NCI-H128 (cell line): ENCODE measurements around the gene ZNF480.
"Not testable (repeated sequence)": the region's sequence is repeated elsewhere in the genome, so short reads cannot be mapped to it uniquely, and the experiment has no call there.

Source experiments
- DNase-seq: peaks from one replicate; lab custom pipeline; 2025; ENCODE audit not compliant: unreplicated experiment; lab: John Stamatoyannopoulos, UW

ZNF480 gene

DNA sequence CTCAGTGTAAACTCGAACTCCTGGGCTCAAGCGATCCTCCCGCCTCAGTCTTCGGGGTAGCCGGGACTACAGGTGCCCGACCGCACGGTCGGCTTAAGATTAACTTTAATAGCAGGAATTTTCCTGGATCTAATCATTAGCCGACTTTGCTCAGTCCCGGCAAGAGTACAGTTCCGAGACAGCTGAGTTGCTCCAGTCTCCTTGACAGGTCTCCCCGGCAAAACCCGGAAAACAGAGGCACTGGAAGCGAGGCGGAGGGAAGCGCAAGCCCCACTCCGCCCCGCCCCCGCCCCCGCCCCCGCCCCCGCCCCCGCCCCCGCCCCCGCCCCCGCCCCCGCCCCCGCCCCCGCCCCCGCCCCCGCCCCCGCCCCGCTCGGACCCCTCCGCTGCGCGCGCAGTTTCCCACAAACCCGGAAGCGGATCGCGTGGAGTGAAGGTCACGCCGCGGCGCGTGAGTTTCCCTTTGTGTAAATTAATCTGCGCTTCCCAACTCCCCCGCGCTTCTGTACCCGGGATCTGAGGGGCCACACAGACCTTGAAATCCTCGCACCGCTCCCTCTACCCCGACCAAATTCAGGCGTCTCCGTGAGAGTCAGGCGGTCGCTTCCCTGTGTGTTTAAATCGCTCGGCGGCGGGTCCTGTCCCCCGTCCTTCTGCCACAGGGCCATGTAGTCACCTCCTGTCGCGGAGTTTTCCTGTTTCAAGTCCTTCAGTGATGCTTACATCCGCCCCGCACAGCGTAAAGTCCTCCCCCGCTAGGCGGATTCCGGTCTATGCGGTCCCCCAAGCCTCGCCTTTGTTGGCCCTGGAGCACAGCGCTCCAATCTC lies at the start of gene ZNF480:
TSS of gene ZNF480 (plus strand) at position 397 of the 828 bp plus-strand sequence. CDS start 3,244 bp downstream, outside the sequence.
- DNase-seq, result peak; percentile 59

DNA sequence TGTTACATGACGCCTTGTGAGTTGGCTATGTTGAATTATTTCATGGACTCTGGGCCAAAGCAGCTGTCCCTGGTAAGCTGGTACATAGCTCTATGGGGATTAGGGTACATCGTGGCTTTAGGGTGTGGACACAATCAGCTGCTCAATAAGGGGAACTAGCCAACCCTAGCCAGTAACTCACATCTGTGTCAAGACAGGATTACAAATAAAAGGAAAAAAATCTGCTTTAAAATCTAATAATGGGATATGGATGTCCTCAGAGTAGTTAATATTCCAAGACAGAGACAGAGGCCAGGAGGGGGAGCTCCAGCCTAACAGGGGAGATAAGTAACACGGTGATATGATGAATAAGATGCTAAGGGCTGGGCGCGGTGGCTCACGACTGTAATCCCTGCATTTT lies 48.7 kb upstream of the ZNF480 start:
- DNase-seq, result no peak

DNA sequence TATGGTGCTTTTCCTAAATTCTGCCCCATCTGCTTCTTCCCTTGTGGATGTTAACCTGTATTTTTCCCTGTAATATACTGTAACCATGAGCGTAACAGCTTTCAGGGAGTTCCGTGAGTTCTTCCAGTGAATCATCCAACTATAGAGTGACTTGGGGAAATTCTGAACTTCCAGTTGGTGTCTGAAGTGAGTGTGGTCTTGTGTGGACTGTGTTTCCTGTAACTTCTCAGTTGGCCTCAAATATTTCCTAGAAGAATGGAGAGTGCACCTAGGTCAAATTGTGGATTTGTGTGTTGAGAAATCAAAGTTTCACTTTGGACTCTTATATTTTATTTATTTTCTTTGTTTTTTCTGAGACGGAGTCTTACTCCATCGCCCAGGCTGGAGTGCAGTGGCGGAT lies 38.5 kb upstream of the ZNF480 start:
- DNase-seq, result no peak

DNA sequence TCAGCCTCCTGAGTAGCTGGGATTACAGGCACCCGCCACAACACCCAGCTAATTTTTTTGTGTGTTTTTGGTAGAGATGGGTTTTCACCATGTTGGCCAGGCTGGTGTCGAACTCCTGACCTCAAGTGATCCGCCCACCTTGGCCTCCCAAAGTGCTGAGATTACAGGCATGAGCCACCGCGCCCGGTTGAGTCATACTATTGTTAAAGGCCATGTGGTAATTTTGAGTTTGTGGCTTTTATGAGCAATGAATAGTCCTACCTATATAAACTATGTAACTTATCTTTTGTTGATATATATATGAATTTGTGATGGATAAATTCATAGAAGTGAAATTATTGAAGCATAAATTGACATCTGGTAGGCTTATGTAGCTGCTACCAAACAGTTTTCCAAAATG lies 31.4 kb upstream of the ZNF480 start:
- not testable (repeated sequence) for DNase-seq

DNA sequence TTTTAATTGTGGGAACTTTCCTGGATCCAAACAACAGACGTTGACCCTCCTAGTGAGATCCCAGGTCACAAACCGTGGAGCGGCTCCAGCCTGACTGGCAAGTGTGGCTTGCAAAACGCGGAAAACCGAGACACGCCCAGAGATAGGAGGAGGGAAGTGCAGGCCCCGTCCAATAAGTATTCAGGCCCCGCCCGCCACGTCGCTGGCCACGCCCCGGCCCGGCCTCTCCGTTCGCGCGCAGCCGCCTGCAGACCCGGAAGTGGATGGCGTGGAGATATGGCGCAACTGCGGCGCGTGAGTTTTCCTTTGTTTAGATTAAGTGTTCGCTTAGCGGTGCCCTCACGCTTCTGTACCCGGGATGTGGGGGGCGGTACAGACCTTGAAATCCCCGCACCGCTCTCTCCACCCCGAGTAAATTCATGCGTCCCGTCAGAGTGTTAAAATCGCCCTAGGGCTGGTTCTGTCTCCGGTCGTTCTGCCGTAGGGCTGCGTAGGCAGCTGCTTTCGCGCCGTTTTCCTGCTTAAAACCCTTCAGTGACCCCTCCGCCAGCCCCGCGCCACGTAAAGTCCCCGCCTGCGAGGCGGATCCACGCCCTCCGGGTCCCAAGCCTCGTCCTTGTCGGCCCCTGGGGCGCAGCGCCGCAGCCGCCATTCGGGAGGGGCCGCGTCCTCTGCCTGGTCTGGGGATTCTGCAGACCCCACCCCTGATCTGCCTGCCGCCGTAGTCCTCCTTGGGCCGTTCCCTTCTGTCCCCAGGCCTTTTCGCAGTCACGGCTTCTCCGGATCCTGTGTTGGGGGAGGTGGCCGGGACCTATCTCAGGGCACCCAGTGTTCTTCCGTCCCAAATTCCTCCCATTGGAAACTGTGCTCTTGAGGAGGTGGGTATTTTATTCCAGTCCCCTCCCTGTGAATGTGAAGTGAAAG lies 27.4 kb upstream of the ZNF480 start, which contains the start of gene ZNF766:
TSS of gene ZNF766 (plus strand) at position 250 of the 924 bp plus-strand sequence. CDS start at position 277, 27 bp downstream.
- DNase-seq, result peak; percentile 92

DNA sequence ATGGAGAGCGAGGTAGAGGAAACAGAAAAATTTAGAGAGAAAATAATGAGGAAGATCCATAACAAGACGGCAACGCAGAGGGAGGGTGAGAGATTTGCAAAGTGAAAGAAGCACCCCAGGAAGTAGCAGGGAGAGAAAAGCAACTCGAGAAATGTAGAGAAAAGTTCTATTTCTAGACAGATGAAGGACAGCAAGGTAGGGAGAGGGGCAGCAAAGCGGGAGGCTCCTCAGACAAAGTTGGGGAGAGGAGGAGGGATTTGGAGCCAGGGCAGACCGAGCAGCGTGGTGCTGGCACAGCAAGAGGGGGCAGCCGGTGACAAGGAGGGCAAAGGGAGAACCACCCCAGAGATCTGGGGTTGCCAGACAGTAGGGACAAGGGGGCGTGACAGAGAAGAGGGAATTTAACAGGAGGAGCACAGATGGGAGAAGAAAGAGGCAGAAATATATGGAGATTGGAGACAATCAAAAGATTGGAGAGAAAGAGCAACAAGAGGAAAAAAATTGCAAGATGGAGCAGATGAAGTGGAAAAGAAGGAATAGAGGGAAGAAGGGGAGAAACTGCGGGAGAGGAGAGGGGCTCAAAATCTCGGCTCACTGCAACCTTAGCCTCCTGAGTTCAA lies 26.6 kb upstream of the ZNF480 start:
- no peak for DNase-seq

DNA sequence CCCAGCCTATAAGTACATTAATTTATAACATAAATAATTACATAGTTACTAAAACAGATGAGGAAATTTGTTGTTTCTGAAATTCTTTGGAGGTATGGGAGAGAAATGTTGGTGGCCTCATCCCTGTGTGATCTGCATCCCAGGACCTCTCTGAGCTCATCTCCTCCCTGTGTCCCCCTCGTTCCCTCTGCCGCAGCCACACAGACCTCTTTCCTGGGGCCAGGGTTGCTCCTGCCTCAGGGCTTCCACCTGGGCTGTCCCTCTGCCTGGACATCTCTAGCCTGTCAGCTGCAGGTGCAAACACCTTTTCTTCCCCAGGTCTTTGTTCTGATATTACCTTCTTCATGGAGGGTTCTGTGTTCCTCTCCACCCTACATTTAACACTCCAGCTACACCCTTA lies 23.7 kb upstream of the ZNF480 start:
- DNase-seq, result no peak

DNA sequence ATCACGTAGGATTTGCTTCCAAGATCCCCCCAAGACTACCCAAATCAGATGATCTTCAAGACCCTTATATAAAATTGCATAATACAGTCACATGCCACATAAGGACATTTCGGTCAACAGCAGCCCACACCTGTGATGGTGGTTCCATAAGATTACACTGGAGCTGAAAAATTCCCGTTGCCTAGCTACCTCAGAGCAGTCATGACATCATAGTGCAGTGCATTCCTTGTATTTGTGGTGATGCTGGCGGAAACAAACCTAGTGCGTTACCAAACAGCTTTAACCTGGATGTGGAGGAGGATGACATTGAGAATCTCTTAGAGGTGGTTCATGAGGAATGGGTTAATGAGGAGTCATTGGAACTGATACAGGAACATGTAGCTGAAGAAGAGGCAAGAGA lies 22.8 kb upstream of the ZNF480 start:
- DNase-seq, result no peak

DNA sequence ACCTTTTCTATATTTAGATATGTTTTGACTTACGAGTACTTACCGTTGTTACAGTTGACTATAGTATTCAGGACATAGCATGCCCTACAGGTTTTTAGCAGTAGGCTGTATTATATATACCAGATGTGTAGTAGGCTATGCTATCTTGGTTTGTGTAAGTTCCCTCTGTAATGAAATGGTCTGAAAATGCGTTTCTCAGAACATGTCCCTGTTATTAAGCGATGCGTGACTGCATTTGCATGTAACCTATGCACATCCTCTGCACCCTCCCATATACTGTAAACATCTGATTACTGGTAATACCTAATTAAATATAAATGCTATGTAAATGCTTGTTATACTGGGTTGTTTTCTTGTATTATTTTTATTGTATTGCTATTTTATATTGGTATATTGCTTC lies 21.0 kb upstream of the ZNF480 start:
- DNase-seq, result no peak

DNA sequence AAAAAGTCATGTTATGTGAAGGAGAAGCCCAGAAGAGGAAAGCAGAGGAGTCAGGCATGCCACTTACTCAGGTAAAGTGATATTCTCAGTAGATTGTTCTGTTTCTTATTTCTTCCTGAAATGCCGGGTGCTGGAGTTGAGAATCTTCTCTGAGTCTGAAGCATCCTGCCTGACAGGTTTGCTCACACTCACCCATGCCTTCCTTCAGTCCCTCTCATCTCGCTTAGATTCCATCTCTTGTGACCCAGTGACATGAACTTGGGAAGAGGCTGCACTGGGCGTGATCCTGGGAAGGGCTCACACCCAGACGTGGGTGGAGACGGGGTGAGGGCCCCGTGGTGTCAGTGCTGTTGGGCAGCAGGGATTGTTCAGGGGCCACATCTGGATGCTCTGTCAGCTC lies 19.5 kb upstream of the ZNF480 start:
- no peak for DNase-seq

DNA sequence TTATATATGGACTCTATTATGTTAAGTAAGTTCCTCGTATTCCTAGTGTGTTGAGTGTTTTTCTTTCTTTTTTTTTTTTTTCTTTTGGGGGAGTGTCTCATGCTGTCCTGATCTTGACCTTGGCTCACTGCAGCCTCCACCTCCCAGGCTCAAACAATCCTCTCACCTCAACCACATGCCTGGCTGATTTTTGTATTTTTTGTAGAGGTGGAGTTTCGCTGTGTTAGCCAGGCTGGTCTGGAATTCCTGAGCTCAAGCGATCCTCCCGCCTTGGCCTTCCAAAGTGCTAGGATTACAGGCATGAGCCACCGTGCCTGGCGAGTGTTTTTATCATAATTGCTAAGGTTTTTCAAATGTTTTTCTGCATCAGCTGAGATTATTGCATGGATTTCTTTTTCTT lies 10.7 kb upstream of the ZNF480 start:
- no peak for DNase-seq

DNA sequence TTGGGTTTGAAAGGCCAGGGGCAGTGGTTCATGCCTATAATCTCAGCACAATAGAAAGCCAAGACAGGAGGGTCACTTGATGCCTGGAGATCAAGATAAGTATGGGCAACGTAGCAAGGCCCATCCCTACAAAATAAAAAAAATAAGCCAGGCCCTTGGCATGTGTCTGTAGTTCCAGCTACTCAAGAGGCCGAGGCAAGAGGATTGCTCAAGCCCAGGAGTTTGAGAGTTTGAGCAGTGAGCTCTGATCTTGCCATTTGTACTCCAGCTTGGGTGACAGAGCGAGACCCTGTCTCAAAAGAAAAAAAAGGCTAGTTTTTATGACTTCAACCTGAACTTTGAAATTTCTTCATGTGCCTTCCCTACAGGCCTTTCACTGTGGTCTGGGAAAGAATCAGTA lies 5.2 kb upstream of the ZNF480 start:
- no peak for DNase-seq

DNA sequence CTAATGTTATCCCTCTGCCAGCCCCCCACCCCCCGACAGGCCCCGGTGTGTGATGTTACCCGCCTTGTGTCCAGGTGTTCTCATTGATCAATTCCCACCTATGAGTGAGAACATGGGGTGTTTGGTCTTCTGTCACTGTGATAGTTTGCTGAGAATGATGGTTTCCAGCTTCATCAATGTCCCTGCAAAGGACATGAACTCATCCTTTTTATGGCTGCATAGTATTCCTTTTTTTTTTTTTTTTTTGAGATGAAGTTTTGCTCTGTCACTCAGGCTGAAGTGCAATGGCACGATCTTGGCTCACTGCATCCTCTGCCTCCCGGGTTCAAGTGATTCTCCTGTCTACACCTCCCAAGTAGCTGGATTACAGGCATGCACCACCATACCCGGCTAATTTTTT lies 4.0 kb upstream of the ZNF480 start:
- not testable (repeated sequence) for DNase-seq

DNA sequence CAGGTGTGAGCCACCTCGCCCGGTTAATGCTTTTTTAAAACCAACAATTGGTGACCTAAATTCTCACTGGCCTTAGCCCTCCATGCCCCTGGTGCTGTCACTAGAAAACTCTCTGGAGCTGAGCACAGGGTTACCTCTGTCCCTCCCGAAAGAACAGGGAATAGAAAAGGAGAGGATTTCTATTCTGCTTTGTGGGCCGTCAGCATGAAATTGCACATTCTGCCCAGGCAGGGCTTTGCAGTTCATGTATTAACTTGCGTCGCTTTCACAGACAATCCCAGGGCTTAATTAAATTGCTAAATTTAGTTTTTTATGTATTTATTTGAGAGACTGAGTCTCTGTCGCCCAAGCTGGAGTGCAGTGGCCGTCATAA lies 583 bp upstream of the ZNF480 start:
- DNase-seq, result no peak

DNA sequence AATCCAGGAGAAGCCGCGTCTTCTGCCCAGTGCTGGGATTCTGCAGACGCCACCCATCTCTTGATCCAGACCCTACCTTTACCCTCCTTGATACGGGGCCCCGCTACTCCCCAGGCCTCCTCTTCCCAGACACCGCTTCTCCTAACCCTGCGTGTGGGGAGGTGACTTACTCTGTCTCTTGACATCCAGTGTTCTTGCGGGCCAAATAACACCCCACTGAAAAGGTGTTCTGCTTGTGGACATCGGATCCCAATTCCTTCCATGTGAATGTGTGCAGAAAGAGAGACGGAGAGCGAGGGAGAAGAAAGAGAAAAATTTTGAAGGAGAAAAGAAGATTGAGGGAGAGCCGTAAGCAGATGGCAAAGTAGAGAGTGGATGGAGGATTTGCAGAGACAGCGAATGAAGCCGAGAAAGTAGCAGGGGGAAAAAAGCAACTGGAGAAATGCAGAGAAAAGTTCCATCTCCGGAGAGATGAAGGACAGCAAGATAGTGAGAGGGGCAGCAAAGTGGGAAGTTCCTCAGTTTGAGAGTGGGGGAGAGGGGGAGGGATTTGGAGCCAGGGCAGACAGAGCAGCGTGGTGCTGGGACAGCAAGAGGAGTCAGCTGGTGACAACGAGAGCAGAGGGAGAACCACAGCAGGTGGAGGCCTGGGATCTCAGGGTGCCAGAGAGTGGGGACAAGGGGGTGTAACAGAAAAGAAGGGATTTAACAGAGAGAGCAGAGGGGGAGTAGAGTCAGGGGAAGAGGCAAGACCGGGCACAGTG lies 814 bp downstream of the ZNF480 start:
- DNase-seq, result no peak

DNA sequence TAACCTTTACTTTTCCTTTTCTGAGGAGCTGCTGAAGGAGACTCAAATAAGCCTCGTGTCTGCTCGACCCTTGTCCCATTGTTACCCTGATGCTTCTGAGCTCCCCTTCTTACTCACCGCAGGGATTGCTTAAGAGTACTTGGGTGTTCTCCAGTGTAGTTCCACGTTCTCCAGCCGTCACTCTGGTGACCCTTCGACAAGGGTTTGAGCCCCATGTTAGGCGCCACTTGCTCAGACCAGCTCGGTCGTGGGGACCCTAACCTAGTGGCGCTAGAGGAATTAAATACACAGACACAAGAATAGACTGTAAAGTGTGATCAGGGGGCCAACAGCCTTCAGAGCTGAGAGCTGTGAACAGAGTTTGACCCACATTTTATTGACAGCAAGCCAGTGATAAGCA lies 10.3 kb downstream of the ZNF480 start:
- DNase-seq, result no peak

DNA sequence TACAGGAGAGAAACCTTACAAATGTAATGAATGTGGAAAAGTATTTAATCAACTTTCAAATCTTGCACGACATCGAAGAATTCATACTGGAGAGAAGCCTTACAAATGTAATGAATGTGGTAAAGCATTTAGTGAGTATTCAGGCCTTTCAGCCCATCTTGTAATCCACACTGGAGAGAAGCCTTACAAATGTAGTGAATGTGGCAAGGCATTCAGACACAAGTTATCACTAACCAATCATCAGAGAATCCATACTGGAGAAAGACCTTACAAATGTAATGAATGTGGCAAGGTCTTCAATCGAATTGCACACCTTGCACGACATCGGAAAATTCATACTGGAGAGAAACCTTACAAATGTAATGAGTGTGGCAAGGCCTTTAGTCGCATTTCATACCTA lies 25.5 kb downstream of the ZNF480 start:
- no peak for DNase-seq

DNA sequence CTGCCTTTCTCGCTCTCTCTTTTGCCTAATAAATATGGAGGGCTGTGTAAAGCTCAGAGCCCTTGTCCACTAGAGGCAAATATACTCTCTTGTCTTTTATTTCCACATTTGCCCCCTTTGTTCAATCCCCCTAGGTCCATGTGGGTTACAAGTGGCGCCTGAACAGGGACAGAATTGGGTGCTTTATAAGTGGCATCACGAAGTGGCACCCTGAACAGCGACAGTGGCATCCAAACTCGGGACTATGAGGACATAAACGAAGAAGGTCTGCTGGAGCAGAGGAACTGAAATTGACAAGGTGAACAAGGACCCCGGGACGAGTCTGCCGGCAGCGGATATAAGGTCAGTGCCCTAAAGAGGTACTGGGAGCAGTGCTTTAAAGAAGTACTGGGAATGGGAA lies 34.8 kb downstream of the ZNF480 start:
- DNase-seq, result no peak

DNA sequence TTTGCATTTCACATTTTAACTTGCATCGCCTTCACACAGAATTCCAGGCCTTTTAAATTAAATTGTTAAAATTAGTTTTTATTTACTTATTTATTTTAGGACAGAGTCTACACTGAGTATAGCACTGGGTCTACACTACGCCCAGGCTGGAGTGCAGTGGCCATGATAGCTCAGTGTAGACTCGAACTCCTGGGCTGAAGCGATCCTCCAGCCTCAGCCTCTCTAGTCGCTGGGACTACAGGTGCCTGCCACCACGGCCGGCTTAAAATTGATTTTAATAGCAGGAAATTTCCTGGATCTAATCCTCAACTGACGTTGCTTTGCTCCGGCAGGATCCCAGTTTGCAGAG lies 38.8 kb downstream of the ZNF480 start:
- DNase-seq, result no peak

DNA sequence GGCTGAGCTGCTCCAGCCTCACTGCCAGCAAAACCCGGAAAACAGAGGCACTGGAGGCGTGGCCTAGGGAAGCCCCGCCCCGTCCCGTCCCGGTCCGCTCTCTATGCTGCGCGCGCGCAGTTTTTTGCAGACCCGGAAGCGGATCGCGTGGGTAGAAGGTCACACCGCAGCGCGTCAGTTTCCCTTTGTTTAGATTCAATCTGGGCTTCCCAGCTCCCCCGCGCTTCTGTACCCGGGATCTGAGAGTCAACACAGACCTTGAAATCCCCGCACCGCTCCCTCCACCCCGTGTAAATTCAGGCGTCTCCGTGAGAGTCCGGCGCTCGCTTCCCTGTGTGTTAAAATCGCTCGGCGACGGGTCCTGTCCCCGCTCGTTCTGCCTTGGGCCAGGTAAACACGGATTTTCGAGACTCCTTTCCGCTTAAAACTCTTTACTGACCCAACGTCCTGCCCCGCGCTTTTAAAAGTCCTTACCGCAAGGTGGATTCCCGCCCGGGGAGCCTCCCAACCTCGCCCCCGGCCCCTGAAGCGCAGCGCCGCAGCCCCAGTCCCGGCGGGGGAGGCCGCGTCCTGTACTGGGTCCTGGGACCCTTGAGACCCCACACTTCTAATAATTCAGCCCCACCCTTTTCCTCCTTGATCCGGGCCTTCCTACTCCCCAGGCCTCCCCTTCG lies 39.3 kb downstream of the ZNF480 start, which contains the start of gene ZNF610:
TSS of gene ZNF610 (plus strand) at position 127 of the 674 bp plus-strand sequence. CDS start 12,930 bp downstream, outside the sequence.
- DNase-seq, result peak; percentile 72
